HG03066 (cell line): Measurements from ENCODE around the gene SNRNP40.
"Not testable (repeated sequence)": the region's sequence is repeated elsewhere in the genome, so short reads cannot be mapped to it uniquely, and the experiment has no call there.

ENCODE experiments used
- ATAC-seq: cut with Tn5 transposase; IDR thresholded peaks from one replicate; pipeline ENCODE4 v1.9.1; 2021; ENCODE audit warnings: low read depth; ENCODE audit not compliant: unreplicated experiment

Gene SNRNP40

DNA sequence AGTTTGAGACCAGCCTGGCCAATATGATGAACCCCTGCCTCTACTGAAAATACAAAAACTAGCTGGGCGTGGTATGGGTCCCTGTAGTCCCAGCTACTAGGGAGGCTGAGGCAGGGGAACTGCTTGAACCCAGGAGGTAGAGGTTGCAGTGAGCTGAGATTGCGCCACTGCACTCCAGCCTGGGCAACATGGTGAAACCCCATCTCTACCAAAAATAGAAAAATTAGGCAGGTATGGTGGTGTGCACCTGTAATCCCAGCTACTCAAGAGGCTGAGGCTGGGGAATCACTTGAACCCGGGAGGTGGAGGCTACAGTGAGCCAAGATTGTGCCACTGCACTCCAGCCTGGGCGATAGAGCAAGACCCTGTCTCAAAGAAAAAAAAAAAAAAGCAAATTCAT, 8.8 kb downstream of the SNRNP40 start:
- ATAC-seq, result not testable (repeated sequence)

DNA sequence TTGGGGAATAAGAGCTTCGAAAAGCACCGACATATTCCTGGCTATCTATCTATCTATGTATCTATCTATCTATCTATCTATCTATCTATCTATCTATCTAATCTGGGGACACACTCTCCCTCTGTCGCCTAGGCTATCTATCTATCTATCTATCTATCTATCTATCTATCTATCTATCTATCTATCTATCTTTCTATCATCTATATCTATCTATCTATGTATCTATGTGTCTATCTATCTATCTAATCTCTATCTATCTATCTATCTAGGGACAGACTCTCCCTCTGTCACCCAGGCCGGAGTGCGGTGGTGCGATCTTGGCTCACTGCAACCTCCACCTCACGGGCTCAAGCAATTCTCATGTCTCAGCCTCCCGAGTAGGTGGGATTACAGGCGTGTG, 14.2 kb downstream of the SNRNP40 start:
- not testable (repeated sequence) for ATAC-seq

GRCh38 chr1:31273619-31274018, 23.0 kb downstream of the SNRNP40 start:
- ATAC-seq, result no peak

DNA sequence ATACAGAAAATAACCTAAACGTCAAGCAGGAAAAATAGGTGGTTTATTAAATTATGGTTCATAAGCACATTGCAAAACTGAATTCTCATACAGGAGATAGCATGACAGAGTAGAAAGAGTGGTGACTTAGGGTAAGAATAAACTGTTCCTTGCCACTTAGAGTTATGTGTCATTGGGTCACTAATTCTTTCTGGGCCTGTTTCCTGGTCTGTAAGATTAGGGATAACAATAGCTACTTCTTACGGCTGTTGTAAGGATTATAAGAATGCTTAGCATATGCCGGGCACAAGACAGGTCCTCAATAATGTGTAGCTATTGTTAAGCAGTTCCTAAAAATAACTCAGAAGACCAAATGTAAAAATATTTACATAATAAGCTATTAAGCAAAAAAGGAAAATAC, 24.2 kb downstream of the SNRNP40 start:
- no peak for ATAC-seq

DNA sequence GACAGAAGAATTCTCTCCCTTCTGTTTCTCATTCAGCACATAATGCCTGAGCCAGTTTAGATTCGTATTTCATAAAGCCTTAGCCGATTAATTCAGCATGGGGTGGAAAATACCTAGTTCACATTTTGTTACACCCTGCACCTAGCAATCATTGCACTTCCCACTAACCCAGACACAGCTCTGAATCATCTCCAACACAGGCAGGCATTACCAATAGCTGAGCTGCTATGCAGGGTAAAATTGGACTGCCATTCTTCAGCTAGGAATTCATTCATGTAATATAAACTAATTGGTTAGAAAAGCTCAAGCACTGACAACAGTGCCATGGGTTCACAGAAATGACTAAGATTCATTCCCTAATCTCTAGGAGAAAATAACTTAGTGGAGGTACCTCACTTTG, 30.0 kb downstream of the SNRNP40 start:
- no peak for ATAC-seq

DNA sequence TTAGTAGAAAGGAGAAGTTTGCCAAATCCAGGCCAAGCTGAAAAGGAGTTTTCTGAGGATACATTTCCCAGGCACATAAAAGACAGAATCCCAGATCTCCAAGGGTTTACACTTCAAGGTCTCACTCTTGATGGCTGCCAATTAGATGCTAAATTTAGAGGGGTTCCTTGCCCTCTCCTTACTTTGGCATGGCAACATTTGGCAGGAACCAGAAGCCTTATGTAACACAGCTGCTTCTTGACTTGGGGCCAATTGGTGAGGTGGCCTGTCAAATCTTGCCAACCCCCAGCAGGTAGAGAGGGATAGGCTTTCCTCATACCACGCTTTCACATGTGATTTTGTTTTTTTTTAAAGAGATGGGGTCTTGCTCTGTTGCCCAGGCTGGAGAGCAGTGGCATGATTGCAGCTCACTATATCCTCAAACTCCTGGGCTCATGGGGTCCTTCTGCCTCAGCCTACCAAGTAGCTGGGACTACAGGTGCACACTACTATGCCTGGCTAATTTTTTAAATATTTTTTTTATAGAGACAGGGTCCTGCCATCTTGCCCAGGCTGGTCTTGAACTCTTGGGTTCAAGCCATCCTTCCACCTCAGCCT, 31.7 kb downstream of the SNRNP40 start:
- ATAC-seq, result no peak

GRCh38 chr1:31263408-31263807, 33.2 kb downstream of the SNRNP40 start:
- no peak for ATAC-seq

GRCh38 chr1:31262393-31262792, 34.2 kb downstream of the SNRNP40 start:
- not testable (repeated sequence) for ATAC-seq

DNA sequence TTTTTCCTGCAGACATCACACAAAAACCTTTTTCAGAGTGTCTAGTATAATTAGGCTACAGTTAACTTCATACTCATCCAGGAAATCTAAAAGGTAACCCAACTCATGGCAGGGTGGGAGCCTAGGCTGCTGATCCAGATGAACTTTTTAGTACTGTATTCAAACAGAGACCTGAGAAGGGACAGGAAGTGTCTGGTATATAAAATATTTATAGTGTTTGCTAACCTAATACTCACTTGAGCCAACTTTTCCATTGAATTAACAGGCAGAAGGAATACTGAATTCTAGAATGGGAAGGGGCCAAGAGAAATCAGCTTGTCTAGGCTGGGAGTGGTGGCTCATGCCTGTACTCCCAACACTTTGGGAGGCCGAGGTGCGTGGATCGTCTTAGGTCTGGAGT, 34.7 kb downstream of the SNRNP40 start:
- no peak for ATAC-seq

GRCh38 chr1:31259746-31260145, 36.8 kb downstream of the SNRNP40 start:
- no peak for ATAC-seq

DNA sequence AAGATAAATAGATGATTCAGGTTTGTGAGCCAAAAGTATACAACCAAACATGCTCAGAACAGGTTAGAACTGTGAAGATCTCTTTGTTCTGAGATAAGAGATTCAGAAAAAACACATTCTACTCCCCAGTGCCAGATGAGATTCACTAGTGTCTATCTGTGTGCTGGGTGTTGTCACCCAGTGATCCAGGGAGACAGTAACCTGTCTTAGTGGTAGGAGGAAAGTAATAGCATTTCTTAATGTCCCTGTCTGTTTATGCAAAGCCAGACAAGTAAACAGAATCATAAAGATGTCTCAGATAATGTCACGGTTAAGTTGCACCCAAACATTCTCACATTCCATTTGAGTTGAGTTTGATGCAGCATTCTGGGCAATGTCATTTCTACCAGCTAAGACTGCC, 38.0 kb downstream of the SNRNP40 start:
- ATAC-seq, result no peak

- ATAC-seq, result no peak
These were observed 39.4 kb downstream of the SNRNP40 start for GRCh38 chr1:31257213-31257612.

DNA sequence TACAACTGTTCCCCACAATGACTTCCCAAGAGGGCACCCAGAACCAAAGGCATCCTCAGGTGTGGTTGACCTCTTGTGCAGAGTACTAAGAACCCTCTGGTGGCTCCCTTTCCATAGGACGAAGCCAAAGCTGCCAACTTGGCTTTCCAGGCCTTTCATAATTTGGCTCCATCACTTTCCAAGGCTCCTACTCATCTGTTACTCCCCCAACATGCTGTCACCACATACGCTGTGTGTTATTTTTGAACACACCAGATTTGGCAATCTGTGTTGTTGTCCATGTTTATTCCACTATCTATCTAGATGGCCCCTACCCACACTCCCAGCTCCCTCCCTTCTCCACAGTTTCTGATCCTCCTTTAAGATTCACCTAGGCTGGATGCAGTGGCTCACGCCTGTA, 46.7 kb downstream of the SNRNP40 start:
- no peak for ATAC-seq

DNA sequence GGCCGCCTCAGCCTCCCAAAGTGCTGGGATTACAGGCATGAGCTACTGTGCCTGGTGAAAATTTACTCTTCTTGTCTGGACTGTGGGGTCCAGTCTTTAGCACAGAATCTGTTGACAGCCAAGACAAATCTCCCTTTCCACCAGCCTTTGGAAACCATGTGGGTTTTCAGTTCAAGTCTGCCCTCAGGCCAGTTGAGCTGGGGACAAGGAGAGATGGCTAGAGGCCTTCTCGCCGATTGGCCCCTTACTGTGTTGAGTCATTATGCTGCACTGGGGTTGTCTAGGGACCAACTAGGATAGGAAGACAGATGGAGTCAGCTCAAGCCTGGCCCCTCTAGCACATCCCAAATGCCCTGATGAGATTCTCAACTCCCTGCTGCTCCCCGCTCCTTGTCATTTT, 48.3 kb downstream of the SNRNP40 start:
- no peak for ATAC-seq

DNA sequence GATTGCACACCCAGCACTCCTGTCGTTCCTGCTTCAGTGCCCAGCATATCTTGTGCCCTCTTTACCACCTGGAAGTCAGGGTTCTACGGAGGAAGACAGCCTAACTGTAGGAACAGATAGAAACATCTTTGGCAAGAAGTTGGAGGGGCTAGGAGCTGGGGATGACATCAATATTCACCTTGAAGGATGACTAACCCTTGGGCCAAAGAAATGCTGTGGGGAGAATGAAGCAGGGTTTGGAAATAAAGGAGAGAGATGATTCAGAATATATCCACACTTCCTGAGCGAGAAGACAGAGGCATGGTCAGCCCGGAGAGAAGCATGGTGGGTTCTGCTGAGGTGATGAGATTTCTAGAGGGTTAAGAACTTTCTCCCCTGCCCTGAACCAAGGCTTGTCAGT, 52.3 kb downstream of the SNRNP40 start:
- ATAC-seq, result no peak

DNA sequence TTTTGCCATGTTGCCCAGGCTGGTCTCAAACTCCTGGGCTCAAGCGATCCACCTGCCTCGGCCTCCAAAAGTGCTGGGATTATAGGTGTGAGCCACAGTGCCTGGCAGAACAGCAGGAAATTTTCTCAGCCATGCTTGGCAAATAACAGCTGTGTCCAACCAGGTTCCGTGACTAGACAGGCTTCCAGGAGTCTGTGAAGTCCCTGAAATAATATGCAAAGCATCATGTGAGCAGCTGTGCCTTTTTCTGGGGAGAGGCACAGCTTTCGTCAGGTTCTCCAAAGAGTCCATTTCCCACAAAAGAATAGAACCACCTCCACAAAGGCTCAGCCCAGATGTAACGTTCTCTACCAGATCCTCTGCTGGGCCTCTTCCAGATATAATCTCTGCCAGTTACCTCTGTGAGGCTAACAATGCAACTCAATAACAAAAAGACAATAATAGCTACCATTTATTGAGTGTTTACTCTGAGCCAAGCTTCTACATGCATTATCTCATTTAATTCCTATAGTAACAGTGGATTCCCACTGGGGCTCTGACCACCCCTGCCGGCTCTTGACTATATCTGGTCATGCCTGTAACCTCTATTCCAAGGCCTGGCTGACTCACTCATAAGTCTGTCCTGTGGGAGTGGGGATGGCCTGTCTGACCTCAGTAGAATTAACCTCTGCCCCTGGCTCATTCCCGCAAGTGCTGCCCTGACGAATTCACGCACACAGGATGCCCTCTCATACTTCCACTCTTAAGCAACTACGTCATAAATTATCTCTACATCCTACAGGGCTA, 52.9 kb downstream of the SNRNP40 start:
- ATAC-seq, result no peak

DNA sequence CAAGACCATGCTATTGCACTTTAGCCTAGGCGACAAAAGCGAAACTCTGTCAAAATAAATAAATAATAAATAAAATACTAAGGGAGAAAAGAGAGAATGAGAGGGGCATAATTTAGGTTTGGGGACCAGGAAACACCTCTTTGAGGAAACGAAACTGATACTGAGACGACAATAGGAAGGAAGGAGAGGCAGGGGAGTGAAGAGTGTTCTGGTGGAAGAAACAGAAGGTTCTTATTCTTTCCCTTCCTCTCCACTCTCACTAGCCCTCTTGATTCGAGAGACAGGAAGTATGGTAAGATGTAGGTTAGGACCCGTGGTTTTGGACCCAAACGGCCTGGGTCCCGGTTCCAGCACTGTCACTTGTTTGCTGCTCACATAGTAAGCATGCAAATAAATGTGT, 55.3 kb downstream of the SNRNP40 start:
- ATAC-seq, result no peak

DNA sequence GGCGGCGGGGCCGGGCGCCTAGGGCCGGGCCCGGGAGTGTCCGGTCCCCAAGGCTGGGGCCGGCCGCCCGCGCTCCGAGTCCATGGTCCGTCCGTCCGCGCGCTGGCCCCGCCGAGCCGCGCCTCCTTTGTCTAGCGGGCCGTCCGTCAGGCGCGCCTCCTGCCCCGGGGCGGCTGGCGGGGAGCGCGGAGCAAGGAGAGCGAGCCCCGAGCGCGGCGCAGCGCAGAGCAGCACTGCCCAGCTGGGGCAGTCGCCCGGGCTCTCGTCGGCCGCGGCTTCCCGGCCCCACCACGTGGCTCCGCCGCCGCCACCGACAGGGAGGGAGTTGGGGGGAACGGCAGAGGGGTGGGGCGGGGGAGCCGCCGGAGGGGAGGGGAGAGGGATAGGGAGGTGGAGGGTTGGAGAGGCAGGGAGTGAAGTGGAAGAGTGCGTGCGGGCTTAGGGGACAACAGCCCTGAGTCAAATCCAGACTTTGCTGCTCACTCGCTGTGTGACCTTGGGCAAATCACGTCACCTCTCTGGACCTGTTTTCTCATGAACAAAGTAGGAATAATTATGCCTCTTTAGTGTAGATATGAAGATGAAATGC, 56.8 kb downstream of the SNRNP40 start, which contains the start of gene NKAIN1:
TSS of gene NKAIN1 (minus strand) at position 235 of the 589 bp plus-strand sequence. CDS start 340 bp downstream, outside the sequence.
- no peak for ATAC-seq

GRCh38 chr1:31238986-31239613, 57.5 kb downstream of the SNRNP40 start:
- ATAC-seq, result no peak

DNA sequence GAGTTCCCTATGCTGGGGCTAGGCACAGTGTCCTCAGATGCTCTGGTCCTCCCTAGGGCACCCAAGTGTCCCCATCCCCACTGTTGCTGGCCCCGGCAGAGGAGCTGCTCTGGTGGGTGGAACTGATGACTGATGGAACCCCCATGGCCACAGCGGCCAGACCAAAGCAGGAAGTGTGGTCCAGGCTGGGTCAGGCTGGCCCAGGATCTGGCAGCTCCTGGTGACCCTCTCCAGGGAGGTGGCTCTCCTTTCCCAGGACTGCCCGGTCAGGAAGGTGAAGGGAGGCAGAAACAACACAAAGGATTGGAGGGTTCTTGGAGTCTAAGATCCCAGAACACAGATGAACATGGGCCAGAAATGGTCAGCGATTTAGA, 58.0 kb downstream of the SNRNP40 start:
- ATAC-seq, result no peak

DNA sequence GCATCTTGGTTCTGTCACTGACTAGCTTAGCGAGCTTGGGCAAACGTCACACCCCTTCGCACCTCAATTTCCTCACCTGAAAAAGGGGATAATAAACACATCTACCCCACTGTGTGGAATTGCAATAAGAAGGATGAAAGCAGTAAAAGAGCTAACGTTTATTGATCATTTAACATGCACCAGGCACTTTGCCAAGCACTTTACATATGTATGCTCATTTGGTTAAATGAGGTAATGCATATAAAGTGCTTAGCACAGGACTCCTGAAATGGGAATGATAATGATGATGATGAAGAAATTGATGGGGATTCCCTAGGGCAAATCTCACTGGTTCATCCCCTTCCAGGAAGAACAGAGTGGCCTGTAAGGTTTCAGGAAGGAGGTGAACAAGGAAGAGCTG, 61.7 kb downstream of the SNRNP40 start:
- no peak for ATAC-seq
